ENCODE measurements around the gene DOHH.

DNA sequence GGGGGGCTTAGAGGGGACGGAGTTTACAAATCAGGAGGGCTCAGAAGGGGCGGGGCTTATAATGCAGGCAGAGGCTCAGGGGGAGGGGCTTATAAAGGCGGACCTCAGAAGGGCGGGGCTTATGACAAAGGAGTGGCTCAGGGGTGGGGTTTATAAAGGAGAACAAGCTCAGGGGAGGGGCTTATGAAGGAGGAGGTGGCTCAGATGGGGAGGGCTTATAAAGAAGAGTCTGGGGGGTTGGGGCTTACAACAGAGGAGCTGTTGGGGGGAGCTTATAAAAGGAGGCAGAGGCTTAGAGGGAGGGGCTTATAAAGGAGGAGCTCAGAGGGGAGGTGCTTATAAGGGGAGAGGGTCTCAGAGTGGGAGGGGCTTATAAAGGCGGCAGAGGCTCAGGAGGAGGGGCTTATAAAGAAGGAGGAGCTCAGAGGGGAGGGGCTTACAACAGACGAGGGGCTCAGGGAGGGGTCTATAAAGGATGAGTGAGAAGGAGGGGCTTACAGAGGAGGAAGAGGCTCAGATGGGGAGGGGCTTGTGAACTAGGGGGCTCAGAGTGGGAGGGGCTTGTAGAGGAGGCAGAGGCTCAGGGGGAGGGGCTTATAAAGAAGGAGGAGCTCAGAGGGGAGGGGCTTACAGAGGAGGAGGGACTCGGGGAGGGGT lies 21.2 kb downstream of the DOHH start:
- TF ChIP-seq CTCF (IDR thresholded peaks at IDR 0.05) (no peak), POLR2AphosphoS5 (IDR thresholded peaks at IDR 0.05) (no peak)
